ENCODE results near the gene STARD7.

- no peak for TF ChIP-seq CTCF (IDR thresholded peaks at IDR 0.05)
- TF ChIP-seq EP300 (IDR thresholded peaks at IDR 0.05), result no peak
Measured at GRCh38 chr2:96180521-96180920, 28.1 kb downstream of the STARD7 start.

Data from tibial nerve (tissue), 4 donors.